ENCODE measurements around the gene KIAA0513. TPM values are rescaled to one million over a fixed set of nuclear protein-coding genes. Genes with fewer than 3 reads are reported as not detected.

Gene KIAA0513
- total and polyA plus RNA-seq, 2 of the 13 experiments (the other 11 are each of a cell fraction or from before 2014, with no cell fraction given), result 1.8 TPM

DNA sequence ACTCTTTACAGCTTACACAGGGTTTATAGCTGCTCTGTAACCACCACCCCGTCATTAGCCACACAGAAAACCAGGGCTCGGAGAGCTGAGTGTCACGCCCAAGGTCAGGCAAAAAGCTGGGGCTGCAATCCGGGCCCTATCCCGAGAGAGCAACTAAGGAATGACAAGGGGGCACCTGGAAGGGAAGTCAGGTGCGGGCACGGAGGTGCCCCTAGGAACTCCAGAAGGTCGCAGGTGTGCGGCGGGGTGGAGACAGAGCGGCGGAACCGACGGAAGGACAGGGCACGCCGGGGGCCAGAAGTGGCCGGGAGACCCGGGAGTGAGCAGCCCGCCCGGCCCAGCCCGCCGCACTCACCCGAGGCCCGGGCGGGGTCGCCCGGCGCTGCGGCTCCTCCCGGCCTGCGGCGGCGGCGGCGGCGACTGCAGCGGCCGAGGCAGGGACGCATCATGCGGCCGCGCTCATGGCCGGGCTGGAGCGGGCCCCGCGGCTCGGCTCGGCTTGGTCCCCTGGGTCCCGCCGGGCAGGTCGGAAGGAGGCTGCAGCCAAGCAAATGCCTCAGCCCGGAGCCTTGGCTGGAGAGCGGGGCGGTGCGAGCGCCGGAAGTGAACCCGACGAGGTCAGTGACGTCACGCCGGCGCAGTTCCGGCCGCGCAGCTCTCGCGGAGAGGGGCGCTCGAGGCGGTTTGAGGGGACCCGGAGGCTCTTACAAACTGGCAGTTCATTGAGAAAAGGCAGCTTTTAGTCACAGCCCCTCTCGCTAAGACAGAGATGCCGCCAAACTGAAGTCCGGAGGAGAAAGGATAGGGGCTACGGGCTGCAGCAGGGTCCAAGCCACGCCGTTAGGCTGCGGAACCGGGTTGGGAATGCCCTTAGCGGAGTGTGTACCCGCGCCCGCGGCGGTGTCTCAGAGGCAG, 16.4 kb upstream of the KIAA0513 start, which contains the start of gene ZDHHC7 (continued):
- TF ChIP-seq, protein P1, sequence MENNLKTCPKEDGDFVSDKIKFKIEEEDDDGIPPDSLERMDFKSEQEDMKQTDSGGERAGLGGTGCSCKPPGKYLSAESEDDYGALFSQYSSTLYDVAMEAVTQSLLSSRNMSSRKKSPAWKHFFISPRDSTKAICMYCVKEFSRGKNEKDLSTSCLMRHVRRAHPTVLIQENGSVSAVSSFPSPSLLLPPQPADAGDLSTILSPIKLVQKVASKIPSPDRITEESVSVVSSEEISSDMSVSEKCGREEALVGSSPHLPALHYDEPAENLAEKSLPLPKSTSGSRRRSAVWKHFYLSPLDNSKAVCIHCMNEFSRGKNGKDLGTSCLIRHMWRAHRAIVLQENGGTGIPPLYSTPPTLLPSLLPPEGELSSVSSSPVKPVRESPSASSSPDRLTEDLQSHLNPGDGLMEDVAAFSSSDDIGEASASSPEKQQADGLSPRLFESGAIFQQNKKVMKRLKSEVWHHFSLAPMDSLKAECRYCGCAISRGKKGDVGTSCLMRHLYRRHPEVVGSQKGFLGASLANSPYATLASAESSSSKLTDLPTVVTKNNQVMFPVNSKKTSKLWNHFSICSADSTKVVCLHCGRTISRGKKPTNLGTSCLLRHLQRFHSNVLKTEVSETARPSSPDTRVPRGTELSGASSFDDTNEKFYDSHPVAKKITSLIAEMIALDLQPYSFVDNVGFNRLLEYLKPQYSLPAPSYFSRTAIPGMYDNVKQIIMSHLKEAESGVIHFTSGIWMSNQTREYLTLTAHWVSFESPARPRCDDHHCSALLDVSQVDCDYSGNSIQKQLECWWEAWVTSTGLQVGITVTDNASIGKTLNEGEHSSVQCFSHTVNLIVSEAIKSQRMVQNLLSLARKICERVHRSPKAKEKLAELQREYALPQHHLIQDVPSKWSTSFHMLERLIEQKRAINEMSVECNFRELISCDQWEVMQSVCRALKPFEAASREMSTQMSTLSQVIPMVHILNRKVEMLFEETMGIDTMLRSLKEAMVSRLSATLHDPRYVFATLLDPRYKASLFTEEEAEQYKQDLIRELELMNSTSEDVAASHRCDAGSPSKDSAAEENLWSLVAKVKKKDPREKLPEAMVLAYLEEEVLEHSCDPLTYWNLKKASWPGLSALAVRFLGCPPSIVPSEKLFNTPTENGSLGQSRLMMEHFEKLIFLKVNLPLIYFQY (CRISPR knock-in tag; IDR thresholded peaks at IDR 0.05; ENCODE audit: borderline replicate concordance), result peak; percentile 77
- peak; percentile 98 for TF ChIP-seq RBFOX2 (IDR thresholded peaks at IDR 0.05; ENCODE audit: low read depth, low read length)
- peak; percentile 86 for TF ChIP-seq DNMT3B (CRISPR knock-in tag; conservative IDR thresholded peaks at IDR 0.05)
- TF ChIP-seq, protein P2, sequence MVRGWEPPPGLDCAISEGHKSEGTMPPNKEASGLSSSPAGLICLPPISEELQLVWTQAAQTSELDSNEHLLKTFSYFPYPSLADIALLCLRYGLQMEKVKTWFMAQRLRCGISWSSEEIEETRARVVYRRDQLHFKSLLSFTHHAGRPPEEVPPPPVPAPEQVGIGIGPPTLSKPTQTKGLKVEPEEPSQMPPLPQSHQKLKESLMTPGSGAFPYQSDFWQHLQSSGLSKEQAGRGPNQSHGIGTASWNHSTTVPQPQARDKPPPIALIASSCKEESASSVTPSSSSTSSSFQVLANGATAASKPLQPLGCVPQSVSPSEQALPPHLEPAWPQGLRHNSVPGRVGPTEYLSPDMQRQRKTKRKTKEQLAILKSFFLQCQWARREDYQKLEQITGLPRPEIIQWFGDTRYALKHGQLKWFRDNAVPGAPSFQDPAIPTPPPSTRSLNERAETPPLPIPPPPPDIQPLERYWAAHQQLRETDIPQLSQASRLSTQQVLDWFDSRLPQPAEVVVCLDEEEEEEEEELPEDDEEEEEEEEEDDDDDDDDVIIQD (CRISPR knock-in tag; IDR thresholded peaks at IDR 0.05; ENCODE audit: low read depth), result peak; percentile 29; the same call in 1 of the 2 replicates
- TF ChIP-seq, protein P3, sequence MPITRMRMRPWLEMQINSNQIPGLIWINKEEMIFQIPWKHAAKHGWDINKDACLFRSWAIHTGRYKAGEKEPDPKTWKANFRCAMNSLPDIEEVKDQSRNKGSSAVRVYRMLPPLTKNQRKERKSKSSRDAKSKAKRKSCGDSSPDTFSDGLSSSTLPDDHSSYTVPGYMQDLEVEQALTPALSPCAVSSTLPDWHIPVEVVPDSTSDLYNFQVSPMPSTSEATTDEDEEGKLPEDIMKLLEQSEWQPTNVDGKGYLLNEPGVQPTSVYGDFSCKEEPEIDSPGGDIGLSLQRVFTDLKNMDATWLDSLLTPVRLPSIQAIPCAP (CRISPR knock-in tag; IDR thresholded peaks at IDR 0.05; ENCODE audit: low read depth), result no peak
- TF ChIP-seq ZNF468 (CRISPR knock-in tag; IDR thresholded peaks at IDR 0.05), result no peak
- TF ChIP-seq MATR3 (CRISPR knock-in tag; IDR thresholded peaks at IDR 0.05), result no peak
- no peak for TF ChIP-seq ZNF20 (CRISPR knock-in tag; IDR thresholded peaks at IDR 0.05)
- TF ChIP-seq ZC3H13 (CRISPR knock-in tag; IDR thresholded peaks at IDR 0.05), result peak; percentile 19; the same call in 1 of the 2 replicates
- TF ChIP-seq ZNF484 (CRISPR knock-in tag; IDR thresholded peaks at IDR 0.05; ENCODE audit: borderline replicate concordance, low read depth), result 0 out of 2 replicates have a peak, but pooled peaks have one; percentile 35
- 0 out of 2 replicates have a peak, but pooled peaks have one; percentile 59 for TF ChIP-seq FOXK1 (CRISPR knock-in tag; IDR thresholded peaks at IDR 0.05; ENCODE audit: borderline replicate concordance, low read depth)
- TF ChIP-seq, protein P4, sequence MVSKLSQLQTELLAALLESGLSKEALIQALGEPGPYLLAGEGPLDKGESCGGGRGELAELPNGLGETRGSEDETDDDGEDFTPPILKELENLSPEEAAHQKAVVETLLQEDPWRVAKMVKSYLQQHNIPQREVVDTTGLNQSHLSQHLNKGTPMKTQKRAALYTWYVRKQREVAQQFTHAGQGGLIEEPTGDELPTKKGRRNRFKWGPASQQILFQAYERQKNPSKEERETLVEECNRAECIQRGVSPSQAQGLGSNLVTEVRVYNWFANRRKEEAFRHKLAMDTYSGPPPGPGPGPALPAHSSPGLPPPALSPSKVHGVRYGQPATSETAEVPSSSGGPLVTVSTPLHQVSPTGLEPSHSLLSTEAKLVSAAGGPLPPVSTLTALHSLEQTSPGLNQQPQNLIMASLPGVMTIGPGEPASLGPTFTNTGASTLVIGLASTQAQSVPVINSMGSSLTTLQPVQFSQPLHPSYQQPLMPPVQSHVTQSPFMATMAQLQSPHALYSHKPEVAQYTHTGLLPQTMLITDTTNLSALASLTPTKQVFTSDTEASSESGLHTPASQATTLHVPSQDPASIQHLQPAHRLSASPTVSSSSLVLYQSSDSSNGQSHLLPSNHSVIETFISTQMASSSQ (IDR thresholded peaks at IDR 0.05; ENCODE audit: low read depth), result no peak
- TF ChIP-seq, protein P4 (CRISPR knock-in tag; IDR thresholded peaks at IDR 0.05; ENCODE audit: borderline replicate concordance), result no peak; the same call in 1 of the 2 replicates
- TF ChIP-seq, protein P5, sequence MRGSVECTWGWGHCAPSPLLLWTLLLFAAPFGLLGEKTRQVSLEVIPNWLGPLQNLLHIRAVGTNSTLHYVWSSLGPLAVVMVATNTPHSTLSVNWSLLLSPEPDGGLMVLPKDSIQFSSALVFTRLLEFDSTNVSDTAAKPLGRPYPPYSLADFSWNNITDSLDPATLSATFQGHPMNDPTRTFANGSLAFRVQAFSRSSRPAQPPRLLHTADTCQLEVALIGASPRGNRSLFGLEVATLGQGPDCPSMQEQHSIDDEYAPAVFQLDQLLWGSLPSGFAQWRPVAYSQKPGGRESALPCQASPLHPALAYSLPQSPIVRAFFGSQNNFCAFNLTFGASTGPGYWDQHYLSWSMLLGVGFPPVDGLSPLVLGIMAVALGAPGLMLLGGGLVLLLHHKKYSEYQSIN (CRISPR knock-in tag; IDR thresholded peaks at IDR 0.05; ENCODE audit: borderline replicate concordance), result no peak

All from HepG2 (cell line).